GM13976 (cell line): ENCODE results near the gene DMBT1.

Source experiments
- DNase-seq: peaks from one replicate; pipeline ENCODE4 v3.0.0; 2012; ENCODE audit warnings: low spot score
- in situ Hi-C: fragments of 300-500 bp; cut with MboI; formaldehyde crosslinking; loops from one replicate; pipeline ENCODE4 v1.12.0; 2022; ENCODE audit warnings: low sequenced_read_pairs, mixed read lengths, inconsistent platforms; ENCODE audit not compliant: unreplicated experiment
- TF ChIP-seq, protein P1 (sequence below): IDR thresholded peaks from 2 replicates; pipeline ENCODE4 v1.5.1; 2012; ENCODE audit warnings: borderline replicate concordance, mild to moderate bottlenecking; ENCODE audit not compliant: insufficient read depth; ENCODE audit errors: extremely low read depth, missing control alignments, control extremely low read depth

Gene DMBT1

DNA sequence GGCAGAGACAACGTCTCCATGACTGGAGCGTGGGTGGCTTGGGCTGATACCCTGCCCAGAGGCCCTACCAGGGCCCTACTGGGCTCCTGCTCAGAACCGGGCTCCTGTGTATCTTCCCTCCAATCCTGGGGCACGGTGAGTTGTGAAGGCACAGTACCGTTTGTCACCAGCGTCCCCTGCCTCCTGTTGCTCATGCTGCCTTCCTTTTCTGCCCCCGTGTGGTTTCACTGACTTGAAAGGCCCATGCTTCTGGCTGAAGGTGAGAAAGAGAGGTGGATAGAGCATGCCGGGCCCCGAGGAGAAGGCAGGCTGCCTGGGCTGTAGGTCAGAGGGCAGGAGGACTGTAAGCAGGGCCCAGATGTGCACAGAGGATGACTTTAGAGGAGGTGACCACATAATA is 9.1 kb upstream of the DMBT1 start:
- TF ChIP-seq, protein P1, sequence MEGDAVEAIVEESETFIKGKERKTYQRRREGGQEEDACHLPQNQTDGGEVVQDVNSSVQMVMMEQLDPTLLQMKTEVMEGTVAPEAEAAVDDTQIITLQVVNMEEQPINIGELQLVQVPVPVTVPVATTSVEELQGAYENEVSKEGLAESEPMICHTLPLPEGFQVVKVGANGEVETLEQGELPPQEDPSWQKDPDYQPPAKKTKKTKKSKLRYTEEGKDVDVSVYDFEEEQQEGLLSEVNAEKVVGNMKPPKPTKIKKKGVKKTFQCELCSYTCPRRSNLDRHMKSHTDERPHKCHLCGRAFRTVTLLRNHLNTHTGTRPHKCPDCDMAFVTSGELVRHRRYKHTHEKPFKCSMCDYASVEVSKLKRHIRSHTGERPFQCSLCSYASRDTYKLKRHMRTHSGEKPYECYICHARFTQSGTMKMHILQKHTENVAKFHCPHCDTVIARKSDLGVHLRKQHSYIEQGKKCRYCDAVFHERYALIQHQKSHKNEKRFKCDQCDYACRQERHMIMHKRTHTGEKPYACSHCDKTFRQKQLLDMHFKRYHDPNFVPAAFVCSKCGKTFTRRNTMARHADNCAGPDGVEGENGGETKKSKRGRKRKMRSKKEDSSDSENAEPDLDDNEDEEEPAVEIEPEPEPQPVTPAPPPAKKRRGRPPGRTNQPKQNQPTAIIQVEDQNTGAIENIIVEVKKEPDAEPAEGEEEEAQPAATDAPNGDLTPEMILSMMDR, result no peak
- in situ Hi-C loops, result loop anchor here (25.0 kb wide), 1 partner anchor 264 kb away; no protein-coding TSS in a partner anchor
- DNase-seq, result peak; percentile 41

DNA sequence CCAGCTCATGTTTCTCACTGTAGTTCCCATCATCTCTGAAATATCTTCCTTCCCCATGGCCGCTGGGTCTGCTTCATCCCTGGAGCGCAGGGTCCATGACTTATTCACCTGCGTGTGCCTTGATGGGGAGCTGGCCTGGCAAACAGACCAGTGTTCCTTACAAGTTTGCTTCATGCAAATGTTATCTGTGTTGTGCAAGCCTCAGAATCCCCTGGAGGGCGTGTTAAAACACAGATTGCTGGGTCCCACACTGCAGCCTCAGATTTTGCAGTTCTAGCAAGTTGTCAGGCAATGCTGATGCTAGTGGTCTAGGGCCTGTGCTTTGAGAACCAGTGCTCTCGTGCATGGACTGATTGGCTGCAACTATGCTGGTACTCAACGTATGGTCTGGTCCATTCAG is 7.2 kb upstream of the DMBT1 start:
- TF ChIP-seq, protein P1, result no peak
- in situ Hi-C loops, result loop anchor here (25.0 kb wide), 1 partner anchor 266 kb away; no protein-coding TSS in a partner anchor
- no peak for DNase-seq

DNA sequence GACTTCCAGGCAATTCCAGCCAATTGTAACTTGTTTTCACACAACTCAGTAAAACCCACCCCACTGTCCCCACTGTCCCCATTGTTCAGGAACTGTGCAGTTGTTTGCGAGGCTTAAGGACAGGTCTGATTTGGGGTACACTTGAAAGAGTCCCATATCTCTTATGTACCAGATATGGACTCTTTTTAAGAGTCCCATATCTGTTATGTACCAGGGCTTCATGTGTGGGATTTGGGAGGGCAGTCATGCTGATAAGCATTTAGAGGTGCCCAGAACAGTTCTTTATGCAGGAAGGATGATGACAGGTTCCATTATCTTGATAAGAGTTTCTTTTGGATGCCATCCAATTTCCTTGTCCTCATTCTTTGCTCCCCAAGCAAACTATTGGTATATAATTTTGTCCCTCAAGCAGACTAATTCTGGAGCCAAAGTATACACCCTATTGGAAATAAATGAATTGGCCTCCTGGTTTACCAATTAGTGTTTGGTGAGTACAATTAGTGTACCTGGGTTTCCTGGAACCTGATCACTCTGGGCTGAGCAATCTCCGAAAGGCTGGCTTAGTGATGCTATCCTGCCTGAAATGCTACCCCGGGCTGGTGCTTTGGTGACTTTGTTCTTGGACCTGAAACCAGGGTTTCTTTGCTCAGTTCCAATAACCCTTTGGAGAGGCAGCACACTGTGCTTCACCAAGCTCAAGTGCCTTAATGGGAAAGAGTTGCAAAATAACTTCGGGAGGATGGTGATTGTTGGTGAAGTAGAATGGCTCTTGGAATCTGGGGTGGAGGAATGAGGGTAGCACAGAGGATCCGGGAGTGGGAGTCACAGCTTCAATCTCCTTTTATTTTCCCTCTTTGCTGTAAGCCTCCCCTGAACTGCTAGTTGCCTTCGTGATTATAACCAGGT is 6.2 kb upstream of the DMBT1 start:
- TF ChIP-seq, protein P1, result no peak
- in situ Hi-C loops, result loop anchor here (25.0 kb wide), 1 partner anchor 267 kb away; no protein-coding TSS in a partner anchor
- no peak for DNase-seq

GRCh38 chr10:122555442-122555841 is 5.1 kb upstream of the DMBT1 start:
- TF ChIP-seq, protein P1, result no peak
- in situ Hi-C loops, result loop anchor here (25.0 kb wide), 1 partner anchor 268 kb away; no protein-coding TSS in a partner anchor
- DNase-seq, result no peak

GRCh38 chr10:122557516-122557915 is 3.0 kb upstream of the DMBT1 start:
- DNase-seq, result no peak
- TF ChIP-seq, protein P1, result no peak
- in situ Hi-C loops, result loop anchor here (25.0 kb wide), 1 partner anchor 270 kb away; no protein-coding TSS in a partner anchor

DNA sequence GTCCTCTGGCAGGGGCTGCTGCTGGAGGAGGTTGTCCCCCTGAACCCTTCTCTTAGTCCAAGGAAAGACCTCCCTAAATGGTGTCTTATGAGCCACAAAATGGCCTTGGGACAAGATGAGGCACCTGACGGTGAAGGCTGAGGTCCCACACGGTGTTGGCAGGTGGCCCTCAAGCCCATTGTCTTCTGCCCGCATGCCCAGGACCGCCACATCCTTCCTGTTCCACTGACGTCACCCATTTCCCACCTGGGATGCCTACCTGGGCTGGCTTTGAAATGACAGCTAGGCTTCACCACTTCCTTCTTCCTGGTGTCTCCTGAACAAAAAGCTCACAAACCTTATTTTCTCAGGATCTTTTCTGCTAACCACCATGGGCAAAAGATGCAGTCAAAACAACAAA is 2.1 kb upstream of the DMBT1 start:
- TF ChIP-seq, protein P1, result no peak
- in situ Hi-C loops, result loop anchor here (25.0 kb wide), 1 partner anchor 271 kb away; no protein-coding TSS in a partner anchor
- no peak for DNase-seq
